Muscle of back (tissue), 11 donors: Measurements from ENCODE around the gene NKIRAS1. TPM values are rescaled to one million over a fixed set of nuclear protein-coding genes. Genes with fewer than 3 reads are reported as not detected.
"Not testable (repeated sequence)": the region's sequence is repeated elsewhere in the genome, so short reads cannot be mapped to it uniquely, and the experiment has no call there.

Source experiments
- DNase-seq, 3 donors: peaks; one replicate each; pipeline versions ENCODE4 v3.0.0 to v3.0.0-alpha.2; 2013
- polyA plus RNA-seq, 10 donors: library from polyadenylated mRNA; unstranded; fragments of 120-200 nt; gene quantifications; one replicate each; pipeline ENCODE4 v1.2.1, GENCODE V29; 2013; ENCODE audit not compliant: insufficient read length in 10 of 10

Gene NKIRAS1
- polyA plus RNA-seq, 10 donors: 10.5 to 16.3 (median 13.4) TPM

DNA sequence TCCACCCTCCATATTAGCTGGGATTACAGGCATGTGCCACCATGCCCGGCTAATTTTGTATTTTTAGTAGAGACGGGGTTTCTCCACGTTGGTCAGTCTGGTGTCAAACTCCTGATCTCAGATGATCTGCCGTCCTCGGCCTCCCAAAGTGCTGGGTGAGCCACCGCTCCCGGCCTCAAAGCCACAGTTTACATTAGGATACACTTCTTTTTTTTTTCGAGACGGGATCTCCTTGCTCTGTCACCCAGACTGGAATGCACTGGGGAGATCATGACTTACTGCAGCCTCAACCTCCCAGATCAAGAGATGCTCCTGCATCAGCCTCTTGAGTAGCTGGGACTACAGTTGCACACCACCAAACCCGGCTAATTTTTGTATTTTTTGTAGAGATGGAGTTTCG, 25.8 kb upstream of the NKIRAS1 start:
- DNase-seq: no peak

DNA sequence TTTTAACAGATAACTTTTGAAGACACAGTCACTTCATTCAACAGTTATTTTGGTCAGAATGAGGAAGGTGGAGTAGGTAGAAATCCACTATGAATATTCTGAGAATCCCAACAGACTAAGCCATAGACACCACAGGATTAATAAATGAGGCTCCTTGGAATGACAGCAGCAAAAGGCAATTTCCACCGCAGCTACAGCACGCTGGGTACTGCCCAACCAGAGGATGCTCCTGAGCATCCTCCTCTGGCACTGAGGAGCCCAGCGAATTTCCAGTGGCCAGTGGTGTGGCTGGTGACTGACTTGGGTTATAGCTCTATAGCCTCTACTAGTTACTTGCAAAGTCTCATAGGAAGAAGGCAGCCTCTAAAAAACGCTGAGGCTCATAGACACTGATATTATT, 24.6 kb upstream of the NKIRAS1 start:
- no peak for DNase-seq

DNA sequence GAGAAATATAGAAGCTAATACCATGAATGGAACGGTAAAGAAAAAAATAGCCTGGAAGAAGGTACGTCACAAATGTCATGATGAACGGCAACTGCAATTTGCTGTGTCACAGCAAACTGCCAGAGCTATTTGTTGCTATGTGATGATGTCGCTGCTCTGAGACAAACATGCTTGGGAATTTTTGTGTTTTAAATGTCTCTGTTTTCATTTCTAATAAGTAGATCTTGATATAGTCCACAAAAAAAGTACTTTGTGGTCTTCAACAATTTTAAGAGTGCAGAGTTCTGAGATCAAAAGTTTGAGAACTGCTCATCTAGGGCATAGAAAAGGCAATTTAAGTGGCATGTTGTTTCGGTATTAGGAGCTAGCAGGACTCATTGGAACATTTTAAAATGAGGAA, 24.0 kb upstream of the NKIRAS1 start:
- DNase-seq: no peak

DNA sequence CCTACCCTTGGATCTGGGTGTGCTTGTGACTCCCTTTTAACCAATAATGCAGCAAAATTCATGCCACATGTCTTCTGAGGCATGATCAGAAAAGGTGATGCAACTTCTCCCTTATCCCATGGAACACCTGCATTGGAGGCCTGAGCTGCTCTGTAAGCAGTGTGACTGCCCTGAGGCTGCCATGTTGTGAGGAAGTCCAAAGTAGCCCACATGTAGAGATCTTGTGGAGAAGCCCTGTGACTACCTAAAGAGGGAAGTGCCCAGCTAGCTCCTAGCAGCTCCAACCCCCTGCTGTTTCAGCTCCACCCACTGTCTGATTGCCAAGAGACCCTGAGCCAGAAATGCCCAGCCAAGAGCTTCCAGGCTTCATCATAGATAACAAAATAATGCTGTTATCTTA, 21.9 kb upstream of the NKIRAS1 start:
- DNase-seq: no peak

DNA sequence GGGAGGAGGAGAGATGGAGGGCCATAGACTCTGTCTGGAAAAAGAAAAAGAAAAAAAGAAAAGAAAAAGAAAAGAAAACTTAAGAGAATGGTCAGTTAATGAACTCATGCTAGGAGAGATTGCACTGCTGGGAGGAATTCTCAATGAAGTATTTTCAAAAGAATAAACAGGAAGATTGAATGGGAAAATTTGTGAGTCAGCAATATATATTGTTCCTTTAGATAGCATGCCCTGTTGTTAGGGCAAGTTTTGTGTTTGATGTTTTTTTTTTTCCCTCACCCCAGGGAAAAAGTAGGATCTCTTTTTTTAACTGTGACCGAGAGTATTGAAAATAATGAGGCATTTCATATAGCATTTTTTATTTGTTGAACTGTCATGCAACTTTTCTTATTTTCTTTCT, 20.5 kb upstream of the NKIRAS1 start:
- DNase-seq: no peak

GRCh38 chr3:23934253-23934652, 17.5 kb upstream of the NKIRAS1 start:
- DNase-seq: no peak

- no peak for DNase-seq
Measured at GRCh38 chr3:23932571-23932970, 15.8 kb upstream of the NKIRAS1 start.

DNA sequence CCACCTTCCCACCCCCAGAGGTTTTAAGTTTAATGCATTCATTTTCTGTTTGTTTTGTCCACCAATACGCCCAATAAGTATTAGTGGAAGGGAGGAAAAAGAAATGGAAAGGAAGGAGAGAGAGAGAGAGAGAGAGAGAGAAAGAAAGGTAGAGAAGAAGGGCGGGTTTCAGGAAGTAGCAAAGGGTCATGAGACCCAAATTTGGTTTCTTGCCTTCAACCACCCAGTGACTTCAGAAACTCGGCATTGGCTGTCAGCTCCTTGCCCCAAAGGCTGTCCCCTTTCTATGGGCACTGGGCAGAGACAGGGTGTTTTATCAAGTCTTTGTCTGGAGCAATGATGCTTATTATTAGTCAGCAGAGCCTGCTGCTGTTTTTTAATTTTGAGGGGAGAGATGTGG, 14.8 kb upstream of the NKIRAS1 start:
- no peak for DNase-seq

GRCh38 chr3:23928524-23928923, 11.7 kb upstream of the NKIRAS1 start:
- DNase-seq: no peak

GRCh38 chr3:23926736-23927135, 9.9 kb upstream of the NKIRAS1 start:
- no peak for DNase-seq

- no peak for DNase-seq
Measured at GRCh38 chr3:23926246-23926645, 9.5 kb upstream of the NKIRAS1 start.

DNA sequence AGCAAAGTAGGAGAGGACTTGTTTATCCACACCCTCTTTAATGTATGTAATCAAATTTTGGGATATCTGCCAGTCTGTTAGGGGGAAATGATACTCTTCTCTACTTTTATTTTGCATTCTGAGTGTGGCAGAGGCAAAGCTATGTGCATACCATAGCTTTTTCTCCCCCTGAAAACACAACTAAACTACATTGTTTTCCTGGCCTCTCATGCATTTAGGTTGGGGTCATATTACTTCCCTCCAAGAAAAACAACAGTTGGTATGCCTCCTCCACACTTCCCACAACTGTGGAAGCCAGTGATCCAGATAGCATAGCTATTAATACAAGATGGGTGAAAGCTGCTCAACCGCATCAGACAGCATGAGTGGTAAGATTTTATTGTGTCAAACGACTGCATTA, 7.0 kb upstream of the NKIRAS1 start:
- no peak for DNase-seq

DNA sequence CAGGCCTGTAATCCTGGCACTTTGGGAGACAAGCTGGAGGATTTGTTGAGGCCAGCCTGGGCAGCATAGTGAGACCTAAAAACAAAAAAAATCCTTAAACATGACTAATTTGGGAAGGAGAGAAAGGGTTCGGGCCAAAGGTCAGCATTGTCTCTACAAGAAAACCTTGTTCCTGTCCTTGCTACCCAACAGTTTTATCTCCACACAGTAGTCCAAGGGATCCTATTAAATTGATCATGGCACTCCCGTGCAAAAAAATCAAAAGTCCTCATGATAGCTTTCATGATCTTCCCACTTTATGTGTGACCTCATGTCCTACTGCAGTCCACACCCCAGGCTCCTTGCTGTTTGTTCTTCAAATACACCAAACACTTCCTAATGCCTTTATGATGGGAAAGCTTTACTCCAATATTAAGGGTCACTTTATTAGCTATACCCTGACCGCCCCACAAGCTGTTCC, 4.3 kb upstream of the NKIRAS1 start:
- DNase-seq: no peak

DNA sequence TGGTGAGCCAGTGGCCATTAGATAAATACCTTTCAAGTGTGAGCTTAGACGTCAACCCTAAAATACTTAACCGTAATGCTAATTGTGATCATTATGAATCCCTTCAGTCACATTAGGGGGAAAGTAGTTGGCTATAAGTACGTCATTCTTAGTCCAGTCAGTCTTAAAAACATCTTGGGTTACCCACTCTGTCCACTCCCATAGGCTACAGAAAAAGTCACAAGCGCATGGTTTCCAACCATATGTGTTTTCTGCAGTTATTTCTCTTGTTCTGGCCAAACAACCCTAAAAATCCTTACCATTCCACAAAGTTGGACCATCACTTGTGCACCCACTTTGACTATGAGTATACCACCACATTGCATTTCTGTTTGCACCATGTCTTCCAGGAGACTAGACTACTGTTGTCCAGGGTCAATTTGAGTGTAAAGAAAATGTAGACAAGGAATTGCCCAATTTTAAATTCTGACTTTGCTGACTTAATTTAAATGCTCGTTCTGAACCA, 3.4 kb upstream of the NKIRAS1 start:
- no peak for DNase-seq

DNA sequence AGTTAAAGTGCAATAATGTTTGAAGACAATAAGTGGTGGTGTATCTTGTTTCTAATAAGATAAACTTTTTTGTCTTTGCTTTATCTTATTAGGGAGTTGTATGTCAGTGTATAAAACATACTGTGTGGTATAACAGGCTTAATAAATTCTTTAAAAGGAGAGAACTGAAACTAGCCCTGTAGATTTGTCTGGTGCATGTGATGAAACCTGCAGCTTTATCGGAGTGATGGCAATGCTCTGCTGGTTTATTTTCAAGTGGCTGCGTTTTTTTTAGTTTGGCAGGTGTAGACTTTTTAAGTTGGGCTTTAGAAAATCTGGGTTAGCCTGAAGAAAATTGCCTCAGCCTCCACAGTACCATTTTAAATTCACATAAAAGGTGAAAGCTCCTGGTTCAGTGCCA, 2.8 kb upstream of the NKIRAS1 start:
- DNase-seq: no peak

GRCh38 chr3:23918331-23918730, 1.5 kb upstream of the NKIRAS1 start:
- not testable (repeated sequence) for DNase-seq

- DNase-seq: peak in 2 of 3 donors; percentile 29 to 75
Measured at GRCh38 chr3:23917679-23918303, 1.0 kb upstream of the NKIRAS1 start.

DNA sequence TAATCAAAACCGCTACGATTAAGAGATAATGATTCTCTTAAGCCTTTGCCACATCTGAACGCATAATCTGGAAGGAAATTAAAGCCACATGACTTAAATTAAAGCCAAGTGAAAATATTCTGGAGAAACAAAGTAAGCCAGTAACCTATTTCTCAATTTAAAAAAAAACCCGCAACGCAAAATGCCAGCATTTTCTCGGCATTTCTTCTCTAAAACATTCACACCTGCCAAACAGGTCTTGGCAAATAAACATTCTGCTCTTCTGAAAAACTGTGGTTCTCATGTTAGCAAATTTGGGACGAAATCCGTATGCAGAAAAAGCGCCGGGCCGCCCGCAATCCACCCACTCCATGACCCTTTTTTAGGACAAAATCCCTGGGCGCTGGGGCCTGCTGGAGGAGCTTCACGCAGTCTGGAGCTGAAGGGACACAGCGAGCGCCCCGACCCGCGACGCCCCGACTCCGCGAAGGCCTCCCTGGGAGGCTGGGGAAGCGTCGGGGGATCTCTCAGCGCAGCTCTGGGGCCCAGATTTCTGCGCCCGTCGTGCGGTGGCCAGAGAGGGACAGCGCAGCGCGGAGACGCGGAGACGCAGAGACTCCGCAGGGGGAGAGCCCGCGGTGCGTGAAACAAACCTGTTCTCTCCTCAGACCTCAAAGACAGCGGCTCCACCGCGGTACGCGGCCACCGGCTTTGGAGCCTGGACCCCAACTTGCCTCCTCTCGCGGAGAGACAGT, 471 bp downstream of the NKIRAS1 start:
- no peak for DNase-seq

DNA sequence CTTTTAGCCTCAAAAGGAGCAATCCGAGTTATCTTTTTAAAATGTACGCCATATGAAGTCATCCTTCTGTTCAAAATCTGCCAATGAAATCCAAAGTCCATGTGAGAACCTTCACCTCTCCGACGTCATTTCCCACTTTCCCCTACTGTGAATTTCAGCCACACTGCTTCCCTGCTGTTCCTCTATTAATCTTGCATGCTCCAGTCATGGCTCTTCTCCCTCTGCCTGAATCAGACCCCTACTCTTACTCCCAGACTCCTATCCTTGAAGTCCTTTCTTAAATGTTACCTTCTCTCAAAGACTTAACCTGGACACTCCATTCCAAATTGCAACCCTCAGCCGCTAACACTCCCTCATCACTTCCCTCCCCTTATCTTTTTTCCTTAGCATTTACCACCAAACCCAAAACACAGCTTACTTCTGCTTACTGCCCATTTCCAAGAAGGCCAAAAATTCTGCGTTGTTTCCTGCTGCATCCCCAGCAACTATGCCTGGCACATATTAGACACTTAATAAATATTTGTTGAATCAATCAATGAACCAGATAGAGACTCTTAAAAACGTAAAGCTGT, 1.2 kb downstream of the NKIRAS1 start:
- DNase-seq: peak in 2 of 3 donors; percentile 5 to 34

- DNase-seq: no peak
Measured at GRCh38 chr3:23913873-23914743, 2.7 kb downstream of the NKIRAS1 start.

DNA sequence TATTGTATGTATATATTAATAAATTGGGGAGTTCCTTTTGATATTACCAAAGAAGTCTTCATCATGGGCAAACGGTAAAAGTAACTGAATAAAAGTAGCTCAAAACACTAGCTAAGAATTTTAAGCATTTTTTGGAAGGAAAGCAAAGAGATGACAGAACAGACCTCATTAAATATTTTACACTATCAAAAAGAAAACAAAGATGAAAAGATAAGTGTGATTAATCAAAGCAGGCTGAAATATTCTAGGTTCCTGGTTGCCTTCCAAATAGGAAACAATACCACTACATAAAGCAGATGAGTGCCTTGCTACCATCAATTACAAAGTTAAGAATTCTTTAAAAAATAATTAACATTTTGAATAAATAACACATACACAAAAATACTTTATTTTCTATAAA, 3.6 kb downstream of the NKIRAS1 start:
- no peak for DNase-seq

DNA sequence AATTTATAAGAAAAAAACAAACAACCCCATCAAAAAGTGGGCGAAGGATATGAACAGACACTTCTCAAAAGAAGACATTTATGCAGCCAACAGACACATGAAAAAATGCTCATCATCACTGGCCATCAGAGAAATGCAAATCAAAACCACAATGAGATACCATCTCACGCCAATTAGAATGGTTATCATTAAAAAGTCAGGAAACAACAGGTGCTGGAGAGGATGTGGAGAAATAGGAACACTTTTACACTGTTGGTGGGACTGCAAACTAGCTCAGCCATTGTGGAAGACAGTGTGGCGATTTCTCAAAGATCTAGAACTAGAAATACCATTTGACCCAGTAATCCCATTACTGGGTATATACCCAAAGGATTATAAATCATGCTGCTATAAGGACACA, 4.5 kb downstream of the NKIRAS1 start:
- DNase-seq: not testable (repeated sequence)
